ENCODE results near the gene VIPR2. TPM values are rescaled to one million over a fixed set of nuclear protein-coding genes. Genes with fewer than 3 reads are reported as not detected.

The VIPR2 gene
- total and polyA plus RNA-seq, 2 experiments from 2014 or later, result 1.3 to 2.7 TPM

DNA sequence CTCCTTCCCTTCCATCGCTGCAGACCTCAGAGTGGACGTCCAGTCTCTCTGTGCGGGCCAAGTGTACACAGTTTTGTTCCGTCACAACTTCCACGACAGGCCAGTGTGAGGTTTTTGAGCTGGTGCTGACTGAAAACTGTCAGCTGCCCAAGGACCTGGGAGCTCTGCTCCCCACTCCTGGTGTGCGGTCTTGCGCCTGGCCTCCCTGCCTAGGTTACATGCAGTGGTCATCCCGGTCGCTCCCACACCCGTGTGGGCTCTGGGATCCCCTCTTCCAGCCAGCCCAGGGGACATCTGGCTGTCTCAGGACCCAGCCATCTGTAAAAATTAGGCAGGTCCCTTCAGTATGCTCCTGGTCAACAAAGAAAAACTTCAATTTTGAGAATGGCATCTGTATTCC lies 127.5 kb downstream of the VIPR2 start (continued):
- TF ChIP-seq, protein P1, sequence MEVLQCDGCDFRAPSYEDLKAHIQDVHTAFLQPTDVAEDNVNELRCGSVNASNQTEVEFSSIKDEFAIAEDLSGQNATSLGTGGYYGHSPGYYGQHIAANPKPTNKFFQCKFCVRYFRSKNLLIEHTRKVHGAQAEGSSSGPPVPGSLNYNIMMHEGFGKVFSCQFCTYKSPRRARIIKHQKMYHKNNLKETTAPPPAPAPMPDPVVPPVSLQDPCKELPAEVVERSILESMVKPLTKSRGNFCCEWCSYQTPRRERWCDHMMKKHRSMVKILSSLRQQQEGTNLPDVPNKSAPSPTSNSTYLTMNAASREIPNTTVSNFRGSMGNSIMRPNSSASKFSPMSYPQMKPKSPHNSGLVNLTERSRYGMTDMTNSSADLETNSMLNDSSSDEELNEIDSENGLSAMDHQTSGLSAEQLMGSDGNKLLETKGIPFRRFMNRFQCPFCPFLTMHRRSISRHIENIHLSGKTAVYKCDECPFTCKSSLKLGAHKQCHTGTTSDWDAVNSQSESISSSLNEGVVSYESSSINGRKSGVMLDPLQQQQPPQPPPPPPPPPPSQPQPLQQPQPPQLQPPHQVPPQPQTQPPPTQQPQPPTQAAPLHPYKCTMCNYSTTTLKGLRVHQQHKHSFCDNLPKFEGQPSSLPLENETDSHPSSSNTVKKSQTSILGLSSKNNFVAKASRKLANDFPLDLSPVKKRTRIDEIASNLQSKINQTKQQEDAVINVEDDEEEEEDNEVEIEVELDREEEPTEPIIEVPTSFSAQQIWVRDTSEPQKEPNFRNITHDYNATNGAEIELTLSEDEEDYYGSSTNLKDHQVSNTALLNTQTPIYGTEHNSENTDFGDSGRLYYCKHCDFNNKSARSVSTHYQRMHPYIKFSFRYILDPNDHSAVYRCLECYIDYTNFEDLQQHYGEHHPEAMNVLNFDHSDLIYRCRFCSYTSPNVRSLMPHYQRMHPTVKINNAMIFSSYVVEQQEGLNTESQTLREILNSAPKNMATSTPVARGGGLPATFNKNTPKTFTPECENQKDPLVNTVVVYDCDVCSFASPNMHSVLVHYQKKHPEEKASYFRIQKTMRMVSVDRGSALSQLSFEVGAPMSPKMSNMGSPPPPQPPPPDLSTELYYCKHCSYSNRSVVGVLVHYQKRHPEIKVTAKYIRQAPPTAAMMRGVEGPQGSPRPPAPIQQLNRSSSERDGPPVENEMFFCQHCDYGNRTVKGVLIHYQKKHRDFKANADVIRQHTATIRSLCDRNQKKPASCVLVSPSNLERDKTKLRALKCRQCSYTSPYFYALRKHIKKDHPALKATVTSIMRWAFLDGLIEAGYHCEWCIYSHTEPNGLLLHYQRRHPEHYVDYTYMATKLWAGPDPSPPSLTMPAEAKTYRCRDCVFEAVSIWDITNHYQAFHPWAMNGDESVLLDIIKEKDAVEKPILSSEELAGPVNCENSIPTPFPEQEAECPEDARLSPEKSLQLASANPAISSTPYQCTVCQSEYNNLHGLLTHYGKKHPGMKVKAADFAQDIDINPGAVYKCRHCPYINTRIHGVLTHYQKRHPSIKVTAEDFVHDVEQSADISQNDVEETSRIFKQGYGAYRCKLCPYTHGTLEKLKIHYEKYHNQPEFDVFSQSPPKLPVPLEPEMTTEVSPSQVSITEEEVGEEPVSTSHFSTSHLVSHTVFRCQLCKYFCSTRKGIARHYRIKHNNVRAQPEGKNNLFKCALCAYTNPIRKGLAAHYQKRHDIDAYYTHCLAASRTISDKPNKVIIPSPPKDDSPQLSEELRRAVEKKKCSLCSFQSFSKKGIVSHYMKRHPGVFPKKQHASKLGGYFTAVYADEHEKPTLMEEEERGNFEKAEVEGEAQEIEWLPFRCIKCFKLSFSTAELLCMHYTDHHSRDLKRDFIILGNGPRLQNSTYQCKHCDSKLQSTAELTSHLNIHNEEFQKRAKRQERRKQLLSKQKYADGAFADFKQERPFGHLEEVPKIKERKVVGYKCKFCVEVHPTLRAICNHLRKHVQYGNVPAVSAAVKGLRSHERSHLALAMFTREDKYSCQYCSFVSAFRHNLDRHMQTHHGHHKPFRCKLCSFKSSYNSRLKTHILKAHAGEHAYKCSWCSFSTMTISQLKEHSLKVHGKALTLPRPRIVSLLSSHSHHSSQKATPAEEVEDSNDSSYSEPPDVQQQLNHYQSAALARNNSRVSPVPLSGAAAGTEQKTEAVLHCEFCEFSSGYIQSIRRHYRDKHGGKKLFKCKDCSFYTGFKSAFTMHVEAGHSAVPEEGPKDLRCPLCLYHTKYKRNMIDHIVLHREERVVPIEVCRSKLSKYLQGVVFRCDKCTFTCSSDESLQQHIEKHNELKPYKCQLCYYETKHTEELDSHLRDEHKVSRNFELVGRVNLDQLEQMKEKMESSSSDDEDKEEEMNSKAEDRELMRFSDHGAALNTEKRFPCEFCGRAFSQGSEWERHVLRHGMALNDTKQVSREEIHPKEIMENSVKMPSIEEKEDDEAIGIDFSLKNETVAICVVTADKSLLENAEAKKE (CRISPR knock-in tag; IDR thresholded peaks at IDR 0.05), result no peak
- no peak for TF ChIP-seq ZNF114 (CRISPR knock-in tag; IDR thresholded peaks at IDR 0.05)

DNA sequence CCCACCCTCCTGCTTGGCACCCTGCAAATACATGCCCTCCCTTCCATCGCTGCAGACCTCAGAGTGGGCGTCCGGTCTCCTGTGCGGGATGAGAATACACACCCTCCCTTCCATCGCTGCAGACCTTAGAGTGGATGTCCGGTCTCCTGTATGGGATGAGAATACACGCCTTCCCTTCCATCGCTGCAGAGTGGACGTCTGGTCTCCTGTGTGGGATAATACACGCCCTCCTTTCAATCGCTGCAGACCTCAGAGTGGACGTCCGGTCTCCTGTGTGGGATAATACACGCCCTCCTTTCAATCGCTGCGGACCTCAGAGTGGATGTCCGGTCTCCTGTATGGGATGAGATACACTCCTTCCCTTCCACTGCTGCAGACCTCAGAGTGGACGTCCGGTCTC lies 128.1 kb downstream of the VIPR2 start:
- no peak overlapping the region for H3K4me3 Mint-ChIP-seq
- Histone ChIP-seq H3K27ac (ENCODE audit: low read depth) (no peak overlapping the region), H3K36me3 (ENCODE audit: insufficient read depth) (no peaks in the 10 kb centered on the region; the same call in 1 of the 2 replicates), H4K20me1 (replicated peaks; ENCODE audit: insufficient read depth) (no peaks in the 10 kb centered on the region), H3K4me2 (no peak overlapping the region), H2AFZ (no peak overlapping the region), H3K27me3 (ENCODE audit: insufficient read depth) (no peaks in the 10 kb centered on the region), H3K9me2 (ENCODE audit: insufficient read depth) (no peaks in the 10 kb centered on the region), H3F3A (replicated peaks; ENCODE audit: low read depth) (no peaks in the 10 kb centered on the region), H3K4me3 (no peak overlapping the region), H3K4me1 (ENCODE audit: insufficient read depth) (peaks cover 15% of the 10 kb centered on the region), H3K79me2 (replicated peaks; ENCODE audit: insufficient read depth) (no peaks in the 10 kb centered on the region)
- peaks cover 18% of the 10 kb centered on the region for H3K27me3 Mint-ChIP-seq (ENCODE audit: insufficient read depth, low read depth, poor library complexity)
- no peak for TF ChIP-seq CREB1 (CRISPR knock-in tag; IDR thresholded peaks at IDR 0.05; ENCODE audit: low read depth)
- no peak for TF ChIP-seq NANOG (IDR thresholded peaks at IDR 0.05; ENCODE audit: borderline replicate concordance)
- no peak for TF ChIP-seq POLR2AphosphoS5 (IDR thresholded peaks at IDR 0.05; ENCODE audit: low read depth)
- TF ChIP-seq, protein P2, sequence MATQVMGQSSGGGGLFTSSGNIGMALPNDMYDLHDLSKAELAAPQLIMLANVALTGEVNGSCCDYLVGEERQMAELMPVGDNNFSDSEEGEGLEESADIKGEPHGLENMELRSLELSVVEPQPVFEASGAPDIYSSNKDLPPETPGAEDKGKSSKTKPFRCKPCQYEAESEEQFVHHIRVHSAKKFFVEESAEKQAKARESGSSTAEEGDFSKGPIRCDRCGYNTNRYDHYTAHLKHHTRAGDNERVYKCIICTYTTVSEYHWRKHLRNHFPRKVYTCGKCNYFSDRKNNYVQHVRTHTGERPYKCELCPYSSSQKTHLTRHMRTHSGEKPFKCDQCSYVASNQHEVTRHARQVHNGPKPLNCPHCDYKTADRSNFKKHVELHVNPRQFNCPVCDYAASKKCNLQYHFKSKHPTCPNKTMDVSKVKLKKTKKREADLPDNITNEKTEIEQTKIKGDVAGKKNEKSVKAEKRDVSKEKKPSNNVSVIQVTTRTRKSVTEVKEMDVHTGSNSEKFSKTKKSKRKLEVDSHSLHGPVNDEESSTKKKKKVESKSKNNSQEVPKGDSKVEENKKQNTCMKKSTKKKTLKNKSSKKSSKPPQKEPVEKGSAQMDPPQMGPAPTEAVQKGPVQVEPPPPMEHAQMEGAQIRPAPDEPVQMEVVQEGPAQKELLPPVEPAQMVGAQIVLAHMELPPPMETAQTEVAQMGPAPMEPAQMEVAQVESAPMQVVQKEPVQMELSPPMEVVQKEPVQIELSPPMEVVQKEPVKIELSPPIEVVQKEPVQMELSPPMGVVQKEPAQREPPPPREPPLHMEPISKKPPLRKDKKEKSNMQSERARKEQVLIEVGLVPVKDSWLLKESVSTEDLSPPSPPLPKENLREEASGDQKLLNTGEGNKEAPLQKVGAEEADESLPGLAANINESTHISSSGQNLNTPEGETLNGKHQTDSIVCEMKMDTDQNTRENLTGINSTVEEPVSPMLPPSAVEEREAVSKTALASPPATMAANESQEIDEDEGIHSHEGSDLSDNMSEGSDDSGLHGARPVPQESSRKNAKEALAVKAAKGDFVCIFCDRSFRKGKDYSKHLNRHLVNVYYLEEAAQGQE (IDR thresholded peaks at IDR 0.05; ENCODE audit: unreplicated experiment), result no peak
- no peak for DNase-seq (ENCODE audit: low spot score)
- ATAC-seq, result no peak
- H3K9me3 Mint-ChIP-seq, result peaks cover 89% of the 10 kb centered on the region
- H3K36me3 Mint-ChIP-seq (ENCODE audit: low read depth), result peaks cover 22% of the 10 kb centered on the region
- H3K4me1 Mint-ChIP-seq, result peaks cover 8% of the 10 kb centered on the region
- no peak overlapping the region for H3K27ac Mint-ChIP-seq

Data from GM23338 (cell line).